ENCODE data around the gene VWA5B2. TPM values are rescaled to one million over a fixed set of nuclear protein-coding genes. Genes with fewer than 3 reads are reported as not detected.

VWA5B2 gene
- total and polyA plus RNA-seq, 2 donors (not counting 1 experiment from before 2014, with no cell fraction given) = not detected

GRCh38 chr3:184258926-184259325 is 29.5 kb downstream of the VWA5B2 start:
- Histone ChIP-seq H3K27ac (ENCODE audit: insufficient read depth, low read length) (no peak overlapping the region), H3K9me3 (ENCODE audit: control insufficient read depth, insufficient read depth, low read depth, low read length) (no peaks in the 10 kb centered on the region), H3K4me3 (replicated peaks in 1 of 4; ENCODE audit: control extremely low read depth in 1 of 4, insufficient read depth in 1 of 4, low read depth in 3 of 4, low read length in 4 of 4) (no peak overlapping the region), H3K4me1 (ENCODE audit: control insufficient read depth, extremely low read depth, insufficient read depth, low read length) (peaks cover 5% of the 10 kb centered on the region), H3K9ac (ENCODE audit: insufficient read depth, low read length) (no peak overlapping the region), H3K79me2 (ENCODE audit: control insufficient read depth, insufficient read depth, low read length) (no peaks in the 10 kb centered on the region), H3K36me3 (ENCODE audit: control insufficient read depth, insufficient read depth, low read length) (no peaks in the 10 kb centered on the region), H4K20me1 (ENCODE audit: control insufficient read depth, extremely low read depth, insufficient read depth, low read length) (no peaks in the 10 kb centered on the region), H3K27me3 (ENCODE audit: control insufficient read depth, insufficient read depth, low read length) (peaks cover 32% of the 10 kb centered on the region), H2AFZ (ENCODE audit: low read length) (no peak overlapping the region), H3K4me2 (ENCODE audit: extremely low read depth, insufficient read depth, low read length) (no peak overlapping the region)
- TF ChIP-seq CTCF (conservative IDR thresholded peaks at IDR 0.05 in 1 of 2, IDR thresholded peaks at IDR 0.05 in 1 of 2; ENCODE audit: low read depth in 1 of 2, low read length in 2 of 2) = no peak
- no peak for TF ChIP-seq EZH2 (IDR thresholded peaks at IDR 0.05; ENCODE audit: low read length, missing control alignments)
- DNase-seq (ENCODE audit: low read depth in 2 of 2) = no peak

GRCh38 chr3:184259396-184259877 is 30.1 kb downstream of the VWA5B2 start:
- H3K9ac ChIP-seq (ENCODE audit: insufficient read depth, low read length) = no peak overlapping the region
- no peaks in the 10 kb centered on the region for H3K79me2 ChIP-seq (ENCODE audit: control insufficient read depth, insufficient read depth, low read length)
- DNase-seq (ENCODE audit: low read depth in 2 of 2) = no peak
- no peak overlapping the region for H2AFZ ChIP-seq (ENCODE audit: low read length)
- H3K27me3 ChIP-seq (ENCODE audit: control insufficient read depth, insufficient read depth, low read length) = peaks cover 32% of the 10 kb centered on the region
- no peak overlapping the region for H3K4me3 ChIP-seq (replicated peaks in 1 of 4; ENCODE audit: control extremely low read depth in 1 of 4, insufficient read depth in 1 of 4, low read depth in 3 of 4, low read length in 4 of 4)
- no peak overlapping the region for H3K27ac ChIP-seq (ENCODE audit: insufficient read depth, low read length)
- peaks cover 5% of the 10 kb centered on the region for H3K4me1 ChIP-seq (ENCODE audit: control insufficient read depth, extremely low read depth, insufficient read depth, low read length)
- H3K9me3 ChIP-seq (ENCODE audit: control insufficient read depth, insufficient read depth, low read depth, low read length) = no peaks in the 10 kb centered on the region
- no peak overlapping the region for H3K4me2 ChIP-seq (ENCODE audit: extremely low read depth, insufficient read depth, low read length)
- H4K20me1 ChIP-seq (ENCODE audit: control insufficient read depth, extremely low read depth, insufficient read depth, low read length) = no peaks in the 10 kb centered on the region
- TF ChIP-seq EZH2 (IDR thresholded peaks at IDR 0.05; ENCODE audit: low read length, missing control alignments) (no peak), CTCF (conservative IDR thresholded peaks at IDR 0.05 in 1 of 2, IDR thresholded peaks at IDR 0.05 in 1 of 2; ENCODE audit: low read depth in 1 of 2, low read length in 2 of 2) (no peak)
- H3K36me3 ChIP-seq (ENCODE audit: control insufficient read depth, insufficient read depth, low read length) = no peaks in the 10 kb centered on the region

- DNase-seq (ENCODE audit: low read depth in 2 of 2) = peak; percentile 13 to 29
- peaks cover 5% of the 10 kb centered on the region for H3K4me1 ChIP-seq (ENCODE audit: control insufficient read depth, extremely low read depth, insufficient read depth, low read length)
- H3K79me2 ChIP-seq (ENCODE audit: control insufficient read depth, insufficient read depth, low read length) = no peaks in the 10 kb centered on the region
- no peaks in the 10 kb centered on the region for H4K20me1 ChIP-seq (ENCODE audit: control insufficient read depth, extremely low read depth, insufficient read depth, low read length)
- H3K9me3 ChIP-seq (ENCODE audit: control insufficient read depth, insufficient read depth, low read depth, low read length) = no peaks in the 10 kb centered on the region
- no peak overlapping the region for H2AFZ ChIP-seq (ENCODE audit: low read length)
- peaks cover 32% of the 10 kb centered on the region for H3K27me3 ChIP-seq (ENCODE audit: control insufficient read depth, insufficient read depth, low read length)
- H3K4me3 ChIP-seq (replicated peaks in 1 of 4; ENCODE audit: control extremely low read depth in 1 of 4, insufficient read depth in 1 of 4, low read depth in 3 of 4, low read length in 4 of 4) = peak overlapping the region in 1 of 4 experiments; percentile 45
- no peak overlapping the region for H3K27ac ChIP-seq (ENCODE audit: insufficient read depth, low read length)
- peak overlapping the region; percentile 35 for H3K4me2 ChIP-seq (ENCODE audit: extremely low read depth, insufficient read depth, low read length)
- TF ChIP-seq CTCF (conservative IDR thresholded peaks at IDR 0.05 in 1 of 2, IDR thresholded peaks at IDR 0.05 in 1 of 2; ENCODE audit: low read depth in 1 of 2, low read length in 2 of 2) = no peak
- TF ChIP-seq EZH2 (IDR thresholded peaks at IDR 0.05; ENCODE audit: low read length, missing control alignments) = peak; percentile 96
- no peaks in the 10 kb centered on the region for H3K36me3 ChIP-seq (ENCODE audit: control insufficient read depth, insufficient read depth, low read length)
- no peak overlapping the region for H3K9ac ChIP-seq (ENCODE audit: insufficient read depth, low read length)
Measured at GRCh38 chr3:184259878-184260723, 30.7 kb downstream of the VWA5B2 start.
